Thymus (tissue), 11 donors: ENCODE results near the gene F2RL1. TPM values are rescaled to one million over a fixed set of nuclear protein-coding genes. Genes with fewer than 3 reads are reported as not detected.

Experiments
- DNase-seq, 9 donors: peaks; one replicate each; pipeline ENCODE4 v3.0.0-alpha.2; 2013; ENCODE audit warnings: low spot score in 9 of 9, low read depth in 6 of 9, missing footprints in 1 of 9
- H3K27ac ChIP-seq, 2 donors: one replicate each; pipeline ENCODE4 v1.5.1; 2013; ENCODE audit warnings: control low read depth in 1 of 2, low read depth in 1 of 2, low read length in 1 of 2, mild to moderate bottlenecking in 1 of 2, moderate library complexity in 1 of 2
- H3K27me3 ChIP-seq, 2 donors: one replicate each; pipeline ENCODE4 v1.5.1; 2013; ENCODE audit warnings: low read length in 1 of 2; ENCODE audit not compliant: control insufficient read depth in 2 of 2, insufficient read depth in 1 of 2
- H3K36me3 ChIP-seq, 2 donors: one replicate each; pipeline ENCODE4 v1.5.1; 2013; ENCODE audit warnings: low read length in 1 of 2, mild to moderate bottlenecking in 1 of 2, moderate library complexity in 1 of 2; ENCODE audit not compliant: control insufficient read depth in 2 of 2, insufficient read depth in 2 of 2
- H3K4me1 ChIP-seq, 2 donors: one replicate each; pipeline ENCODE4 v1.5.1; 2013; ENCODE audit warnings: low read length in 2 of 2; ENCODE audit not compliant: control insufficient read depth in 2 of 2, insufficient read depth in 2 of 2
- H3K4me3 ChIP-seq, 2 donors: one replicate each; pipeline ENCODE4 v1.5.1; 2013; ENCODE audit warnings: low read length in 2 of 2, control low read depth in 1 of 2, mild to moderate bottlenecking in 1 of 2
- H3K9me3 ChIP-seq, 2 donors: one replicate each; pipeline ENCODE4 v1.5.1; 2013; ENCODE audit warnings: low read length in 1 of 2, mild to moderate bottlenecking in 1 of 2; ENCODE audit not compliant: control insufficient read depth in 2 of 2, insufficient read depth in 1 of 2
- WGBS: extraction: QIAGEN DNeasy Blood & Tissue Kit; methylation state at CpG from one replicate; pipeline ENCODE4 v1.1.7; 2013; 5-methylcytosine and 5-hydroxymethylcytosine counted together
- polyA plus RNA-seq: library from polyadenylated mRNA; stranded (reverse); fragments of 200-250 nt; gene quantifications from one replicate; pipeline ENCODE4 v1.2.3, GENCODE V29; 2013
- total RNA-seq: library from RNA; stranded (reverse); fragments of 120-200 nt; gene quantifications from one replicate; pipeline ENCODE4 v1.2.4, GENCODE V29; 2013
- donor health status: healthy.

F2RL1 gene
- total and polyA plus RNA-seq, 2 donors, result 0.66 to 3.0 TPM

DNA sequence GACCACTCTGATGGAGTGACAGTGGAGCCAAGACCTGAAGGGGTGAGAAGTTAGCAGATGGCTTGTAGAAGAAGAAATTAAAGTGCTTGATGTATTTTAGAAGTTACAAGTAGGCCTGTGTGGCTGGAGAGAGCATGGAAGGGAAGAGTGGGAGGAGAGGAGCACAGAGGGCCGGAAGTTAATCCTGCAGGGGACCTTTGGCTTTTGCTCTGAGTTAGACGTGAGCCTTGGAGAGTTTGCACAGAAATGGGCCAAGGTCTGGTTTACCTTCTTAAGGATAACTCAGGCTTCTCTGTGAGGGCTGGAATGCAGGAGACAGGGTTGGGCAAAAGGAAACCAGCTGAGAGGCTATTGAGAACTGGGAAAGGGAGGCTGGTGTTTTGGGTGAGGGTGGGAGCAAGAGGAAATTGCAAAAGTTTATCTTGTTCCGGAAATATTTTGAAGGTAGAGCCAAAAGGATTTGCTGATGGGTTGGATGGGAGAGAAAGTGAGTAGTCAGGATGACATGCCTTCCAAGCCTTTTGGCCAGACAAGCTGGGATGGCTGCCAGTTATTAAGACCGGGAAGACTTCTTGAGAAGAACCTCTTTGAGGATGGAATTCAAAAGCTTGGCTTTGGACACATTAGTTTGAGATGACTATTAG is 17.5 kb upstream of the F2RL1 start:
- no peaks in the 10 kb centered on the region for H3K27me3 ChIP-seq
- 98% methylated on average over 4 of the region's 4 CpGs for WGBS
- H3K9me3 ChIP-seq, result no peaks in the 10 kb centered on the region
- DNase-seq, result no peak
- H3K27ac ChIP-seq, result no peak overlapping the region
- H3K4me1 ChIP-seq, result no peaks in the 10 kb centered on the region
- H3K36me3 ChIP-seq, result no peaks in the 10 kb centered on the region
- H3K4me3 ChIP-seq, result no peak overlapping the region

DNA sequence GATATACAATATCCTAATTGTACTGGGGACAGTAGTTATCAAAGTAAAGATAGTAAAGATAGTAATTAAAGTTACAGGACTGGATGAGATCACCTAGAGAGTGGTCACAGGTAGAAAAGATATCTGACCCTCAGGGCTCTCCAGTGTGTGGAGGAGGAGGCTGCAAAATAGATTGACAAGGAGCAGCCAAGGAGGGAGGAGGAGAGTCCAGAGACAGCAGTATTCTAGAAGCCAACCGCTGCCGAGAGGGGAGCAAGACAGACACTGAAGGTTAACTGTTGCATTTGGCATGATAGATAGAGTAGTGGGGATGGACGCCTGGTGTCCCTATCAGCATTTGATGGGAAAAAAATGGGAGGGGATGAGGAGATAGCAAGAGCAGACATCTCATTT is 17.0 kb upstream of the F2RL1 start:
- no peaks in the 10 kb centered on the region for H3K27me3 ChIP-seq
- 97% methylated on average over 3 of the region's 3 CpGs for WGBS

DNA sequence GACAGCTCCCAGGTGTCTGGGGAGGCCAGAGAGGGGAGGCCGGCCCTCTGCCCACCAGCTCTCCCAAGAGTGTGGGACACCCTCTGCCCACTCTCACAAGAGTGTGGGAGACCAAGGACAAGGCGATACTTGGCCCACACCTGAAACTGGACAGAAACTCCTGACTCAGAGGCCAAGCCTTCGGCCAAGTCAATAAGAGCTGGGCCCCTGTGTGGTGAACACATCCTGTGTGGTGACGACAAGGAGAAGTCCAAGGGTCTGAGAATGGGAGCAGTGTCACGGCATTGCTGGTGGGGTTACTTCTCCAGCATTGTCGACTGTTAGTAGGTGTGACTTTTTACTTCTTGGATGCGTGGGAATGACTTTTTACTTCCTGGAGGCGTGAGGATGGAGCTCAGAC is 14.6 kb upstream of the F2RL1 start:
- Histone ChIP-seq H3K4me1 (no peaks in the 10 kb centered on the region), H3K36me3 (no peaks in the 10 kb centered on the region), H3K27ac (no peak overlapping the region), H3K27me3 (no peaks in the 10 kb centered on the region), H3K9me3 (no peaks in the 10 kb centered on the region), H3K4me3 (no peak overlapping the region)
- 87% methylated on average over 8 of the region's 8 CpGs for WGBS
- no peak for DNase-seq

More for the DNA sequence above, 17.0 kb upstream of the F2RL1 start:
- no peak overlapping the region for H3K4me3 ChIP-seq
- DNase-seq, result no peak
- no peaks in the 10 kb centered on the region for H3K36me3 ChIP-seq
- no peak overlapping the region for H3K27ac ChIP-seq
- H3K4me1 ChIP-seq, result no peaks in the 10 kb centered on the region
- no peaks in the 10 kb centered on the region for H3K9me3 ChIP-seq

DNA sequence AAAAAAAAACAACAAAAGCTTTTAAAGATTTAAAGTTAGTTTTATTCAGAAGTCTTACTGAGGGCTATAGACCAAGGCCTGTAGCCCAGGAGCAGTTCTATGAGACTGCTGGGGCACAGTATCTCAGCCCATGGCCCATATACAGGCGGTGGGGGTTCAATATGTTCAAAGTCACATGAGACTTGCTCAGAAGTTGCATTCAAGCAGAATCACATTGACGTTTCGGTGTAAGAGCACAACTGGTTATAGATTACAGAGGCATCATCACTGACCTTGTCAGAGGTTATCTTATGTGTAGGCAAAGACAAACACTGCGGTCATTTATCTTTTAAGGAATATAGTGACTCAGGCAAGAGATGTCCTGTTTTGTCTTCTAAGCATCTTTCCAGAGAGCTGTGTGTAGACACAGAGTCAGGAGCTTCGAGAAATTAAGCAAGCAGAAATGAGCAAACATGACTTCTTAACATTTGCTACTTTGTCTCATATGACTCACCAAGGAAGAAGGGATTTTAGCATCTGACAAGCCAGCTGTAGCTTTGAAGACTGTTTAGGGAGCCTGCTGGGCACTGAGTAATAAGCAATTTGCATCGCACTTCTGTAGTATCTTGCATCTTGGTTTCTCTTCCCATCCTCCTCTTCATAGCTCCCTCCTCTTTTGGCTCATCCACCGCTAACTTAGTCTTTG is 12.9 kb upstream of the F2RL1 start:
- Histone ChIP-seq H3K4me3 (no peak overlapping the region), H3K4me1 (no peaks in the 10 kb centered on the region), H3K27ac (no peak overlapping the region), H3K27me3 (no peaks in the 10 kb centered on the region), H3K36me3 (no peaks in the 10 kb centered on the region), H3K9me3 (no peaks in the 10 kb centered on the region)
- WGBS, result 95% methylated on average over 7 of the region's 7 CpGs
- no peak for DNase-seq

DNA sequence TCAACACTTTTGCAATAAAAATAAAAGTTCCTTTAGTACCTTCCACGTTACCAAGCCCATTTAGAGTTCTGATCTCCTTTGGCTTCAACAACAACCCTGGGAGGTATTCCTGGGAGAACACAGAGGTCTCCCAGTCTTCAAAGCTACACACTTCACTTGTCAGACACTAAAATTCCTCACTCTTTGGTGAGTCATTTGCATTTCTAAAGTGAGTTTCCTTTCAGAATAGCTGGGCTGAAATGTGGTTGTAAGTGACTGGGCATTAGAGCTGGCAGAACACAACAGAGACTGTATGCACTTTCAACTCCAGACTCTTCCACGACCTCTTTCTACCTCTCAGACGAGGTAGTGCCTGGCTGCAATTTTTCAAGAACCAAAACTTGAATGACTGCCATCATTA is 11.5 kb upstream of the F2RL1 start:
- no peaks in the 10 kb centered on the region for H3K27me3 ChIP-seq
- no peak overlapping the region for H3K27ac ChIP-seq
- 95% methylated on average over 3 of the region's 3 CpGs for WGBS
- no peaks in the 10 kb centered on the region for H3K4me1 ChIP-seq
- no peak overlapping the region for H3K4me3 ChIP-seq
- no peaks in the 10 kb centered on the region for H3K36me3 ChIP-seq
- no peak for DNase-seq
- H3K9me3 ChIP-seq, result no peaks in the 10 kb centered on the region

DNA sequence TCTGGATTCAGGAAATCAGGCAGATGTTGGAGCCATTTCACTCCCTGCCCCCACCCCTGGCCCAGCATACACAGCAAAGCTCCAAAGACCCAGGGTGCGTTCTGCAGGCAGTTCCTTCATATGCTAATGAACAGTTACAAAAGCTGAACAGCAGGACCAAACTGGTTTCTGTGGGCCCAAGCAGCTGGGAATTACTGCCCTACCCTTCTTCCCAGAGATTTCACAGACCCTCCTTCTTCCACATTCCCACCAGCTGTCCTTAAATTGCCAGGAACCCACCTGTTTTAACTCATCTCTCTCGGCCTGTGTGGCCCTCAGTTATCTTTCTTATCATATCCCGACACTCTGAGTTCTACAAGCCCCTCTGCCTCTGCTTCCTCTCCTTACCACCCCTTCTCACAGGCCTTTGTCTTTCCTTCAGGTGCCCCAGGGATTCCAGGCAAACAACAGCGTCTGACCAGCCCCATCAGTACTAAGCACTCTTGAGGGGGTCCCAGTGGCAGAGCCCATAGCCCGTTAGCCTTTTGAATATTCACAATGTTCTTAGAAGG is 10.6 kb upstream of the F2RL1 start:
- no peak overlapping the region for H3K27ac ChIP-seq
- 95% methylated on average over 5 of the region's 5 CpGs for whole genome bisulfite sequencing
- no peak for DNase-seq
- H3K27me3 ChIP-seq, result no peaks in the 10 kb centered on the region
- H3K36me3 ChIP-seq, result no peaks in the 10 kb centered on the region
- no peak overlapping the region for H3K4me3 ChIP-seq
- H3K4me1 ChIP-seq, result no peaks in the 10 kb centered on the region
- H3K9me3 ChIP-seq, result no peaks in the 10 kb centered on the region

DNA sequence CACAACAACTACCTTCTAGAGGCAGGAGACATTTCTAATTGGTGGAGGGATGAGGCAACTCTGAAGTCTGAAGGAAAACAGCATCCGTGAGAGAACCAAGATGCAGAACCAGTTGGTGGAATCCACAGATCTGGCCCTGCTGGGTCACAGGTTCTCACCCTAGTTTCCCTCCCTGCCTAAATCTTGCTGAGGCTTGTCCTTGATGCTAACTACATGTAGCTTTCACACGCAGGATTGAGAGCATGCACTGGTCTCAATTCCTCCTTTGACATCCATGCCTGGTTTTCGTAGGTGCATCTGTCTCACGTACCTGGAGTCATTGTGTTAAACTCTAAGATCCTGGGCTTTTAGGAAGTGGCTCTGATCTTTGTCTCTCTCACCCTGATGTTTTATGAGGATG is 9.7 kb upstream of the F2RL1 start:
- H3K9me3 ChIP-seq, result no peaks in the 10 kb centered on the region
- no peaks in the 10 kb centered on the region for H3K27me3 ChIP-seq
- H3K4me1 ChIP-seq, result no peaks in the 10 kb centered on the region
- H3K4me3 ChIP-seq, result no peak overlapping the region
- no peaks in the 10 kb centered on the region for H3K36me3 ChIP-seq
- no peak for DNase-seq
- H3K27ac ChIP-seq, result no peak overlapping the region
- WGBS, result 95% methylated on average over 4 of the region's 4 CpGs

DNA sequence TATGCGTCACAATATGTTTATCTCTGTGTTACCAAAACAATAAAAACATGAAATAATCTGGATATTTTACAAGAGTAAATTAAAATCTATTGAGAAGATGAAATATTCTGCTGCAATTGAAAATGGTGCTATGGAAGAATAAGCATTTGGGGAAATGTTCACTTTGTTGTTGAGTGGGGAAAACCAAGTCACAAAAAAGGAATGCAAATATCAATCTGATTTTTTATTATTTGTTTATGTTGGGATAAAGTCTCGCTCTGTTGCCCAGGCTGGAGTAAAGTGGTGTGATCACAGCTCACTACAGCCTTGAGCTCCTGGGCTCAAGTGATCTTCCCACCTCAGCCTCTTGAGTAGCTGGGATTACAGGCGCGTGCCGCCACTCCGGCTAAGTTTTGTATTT is 8.6 kb upstream of the F2RL1 start:
- no peaks in the 10 kb centered on the region for H3K36me3 ChIP-seq
- H3K27ac ChIP-seq, result no peak overlapping the region
- 97% methylated on average over 6 of the region's 6 CpGs for WGBS
- H3K9me3 ChIP-seq, result no peaks in the 10 kb centered on the region
- no peaks in the 10 kb centered on the region for H3K27me3 ChIP-seq
- no peak overlapping the region for H3K4me3 ChIP-seq
- H3K4me1 ChIP-seq, result no peaks in the 10 kb centered on the region
- no peak for DNase-seq

DNA sequence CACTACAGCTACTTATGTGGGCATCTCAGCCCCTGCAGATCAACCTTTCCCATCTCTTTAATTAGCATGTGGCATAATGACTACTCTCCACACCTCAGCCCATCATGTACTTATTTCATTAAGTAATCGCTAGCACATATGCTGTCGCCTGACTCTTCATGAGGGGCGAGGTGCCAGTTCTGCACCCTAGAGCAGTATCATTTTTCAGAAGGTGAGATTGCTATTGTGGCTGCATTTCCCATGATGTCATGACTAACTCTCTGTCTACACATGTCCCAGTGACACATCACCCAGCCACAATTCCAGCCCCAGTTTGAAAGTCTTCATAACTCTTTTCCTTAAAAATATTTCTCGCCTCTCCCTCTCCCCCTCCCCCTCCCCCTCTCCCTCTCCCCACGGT is 7.6 kb upstream of the F2RL1 start:
- 97% methylated on average over 5 of the region's 5 CpGs for WGBS
- Histone ChIP-seq H3K27me3 (no peaks in the 10 kb centered on the region), H3K4me3 (no peak overlapping the region), H3K36me3 (no peaks in the 10 kb centered on the region), H3K27ac (no peak overlapping the region), H3K4me1 (no peaks in the 10 kb centered on the region), H3K9me3 (no peaks in the 10 kb centered on the region)
- no peak for DNase-seq
